ENCODE results near the gene OR6S1. TPM values are rescaled to one million over a fixed set of nuclear protein-coding genes. Genes with fewer than 3 reads are reported as not detected.

The OR6S1 gene
- not detected in 2 replicates for total RNA-seq (2014; rRNA removed; shearing (Covaris generic); ENCODE audit: low replicate concordance)

- Histone ChIP-seq H3K9me3 (no peaks in the 10 kb centered on the region), H3K36me3 (no peaks in the 10 kb centered on the region), H3K4me3 (no peak within 1 kb of the TSS), H3K27me3 (no peaks in the 10 kb centered on the region; the same call in 1 of the 2 replicates)
- no peak for DNase-seq
Measured at GRCh38 chr14:20641591-20641990, at the start of gene OR6S1. Gene OR6S1, minus strand, starts transcription at chr14:20641691. Its CDS starts 0 bp downstream, at chr14:20641691.

DNA sequence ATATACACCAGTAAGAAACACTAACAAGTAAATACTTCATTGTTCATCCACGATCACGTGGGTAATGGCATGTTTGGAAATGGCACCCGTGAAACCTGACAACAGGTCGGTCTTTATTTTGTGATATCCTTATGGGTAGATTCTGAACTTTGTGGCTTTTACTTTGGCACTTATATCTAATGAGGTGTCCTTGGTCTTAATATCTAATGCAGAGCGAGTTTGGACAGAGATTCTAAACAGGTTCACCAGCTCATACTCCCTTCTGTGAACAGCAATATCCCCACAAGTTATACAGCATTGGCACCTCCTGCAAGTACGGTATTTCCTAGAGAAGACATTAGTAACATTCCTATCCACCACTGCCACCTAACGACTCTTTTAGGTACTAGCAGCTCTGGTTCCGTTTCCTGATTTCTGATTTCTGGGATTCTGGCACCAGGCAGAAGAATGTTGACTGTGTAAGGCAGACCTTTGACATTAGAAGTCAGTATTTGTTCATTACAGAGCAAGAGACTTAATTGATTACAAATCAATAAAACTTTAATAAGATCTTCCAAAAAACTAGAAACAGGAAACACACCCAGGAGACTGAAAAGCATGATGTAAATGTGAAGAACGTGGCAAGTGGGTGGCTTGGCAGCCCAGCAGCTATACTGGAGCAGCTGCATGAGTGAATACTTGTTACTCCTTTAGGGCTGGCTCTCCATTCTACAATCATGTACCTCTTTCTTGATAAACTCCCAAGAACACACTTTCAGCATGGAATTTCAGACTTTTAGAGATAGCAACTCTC lies 49.6 kb upstream of the OR6S1 start:
- no peaks in the 10 kb centered on the region for H3K9me3 ChIP-seq
- H3K4me3 ChIP-seq, result no peak overlapping the region
- no peaks in the 10 kb centered on the region for H3K27me3 ChIP-seq
- peak; percentile 5 for DNase-seq
- H3K36me3 ChIP-seq, result no peaks in the 10 kb centered on the region

DNA sequence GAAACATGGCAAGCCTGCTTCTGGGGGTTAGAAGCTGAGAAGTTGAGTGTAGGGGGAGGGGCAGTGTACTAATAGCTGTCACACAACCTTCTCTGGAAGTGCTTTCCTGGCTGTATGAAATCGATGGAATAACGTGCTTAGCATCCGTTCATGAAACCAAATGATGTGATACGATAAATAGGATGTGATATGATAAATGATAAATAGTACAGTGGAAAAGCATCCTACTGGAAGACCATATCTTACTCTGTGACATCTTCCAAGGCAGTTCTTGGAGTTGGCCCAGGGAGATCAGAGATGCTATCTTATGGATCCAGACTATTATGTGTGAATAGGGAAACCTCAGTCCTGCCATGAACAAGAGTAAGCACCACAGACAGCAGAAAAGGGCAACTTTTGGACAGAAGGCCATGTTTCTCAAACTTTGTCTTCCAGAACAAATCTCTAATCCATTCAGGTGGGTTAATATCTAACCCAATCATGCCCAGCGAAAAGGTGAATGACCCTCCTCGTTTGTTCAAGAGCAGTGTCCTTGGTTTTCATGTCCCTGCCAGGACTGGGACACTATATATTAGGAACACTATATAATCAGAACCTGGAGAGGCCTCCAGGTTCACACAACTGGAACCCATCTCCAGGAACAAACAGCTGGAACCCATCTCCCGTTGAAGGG lies 46.8 kb upstream of the OR6S1 start, which contains the start of gene ANG:
TSS of gene ANG (plus strand) at position 598 of the 673 bp plus-strand sequence. CDS start 4,801 bp downstream, outside the sequence.
- Histone ChIP-seq H3K4me3 (no peak within 1 kb of the TSS), H3K27me3 (no peaks in the 10 kb centered on the region), H3K36me3 (no peaks in the 10 kb centered on the region), H3K9me3 (no peaks in the 10 kb centered on the region)
- no peak for DNase-seq

DNA sequence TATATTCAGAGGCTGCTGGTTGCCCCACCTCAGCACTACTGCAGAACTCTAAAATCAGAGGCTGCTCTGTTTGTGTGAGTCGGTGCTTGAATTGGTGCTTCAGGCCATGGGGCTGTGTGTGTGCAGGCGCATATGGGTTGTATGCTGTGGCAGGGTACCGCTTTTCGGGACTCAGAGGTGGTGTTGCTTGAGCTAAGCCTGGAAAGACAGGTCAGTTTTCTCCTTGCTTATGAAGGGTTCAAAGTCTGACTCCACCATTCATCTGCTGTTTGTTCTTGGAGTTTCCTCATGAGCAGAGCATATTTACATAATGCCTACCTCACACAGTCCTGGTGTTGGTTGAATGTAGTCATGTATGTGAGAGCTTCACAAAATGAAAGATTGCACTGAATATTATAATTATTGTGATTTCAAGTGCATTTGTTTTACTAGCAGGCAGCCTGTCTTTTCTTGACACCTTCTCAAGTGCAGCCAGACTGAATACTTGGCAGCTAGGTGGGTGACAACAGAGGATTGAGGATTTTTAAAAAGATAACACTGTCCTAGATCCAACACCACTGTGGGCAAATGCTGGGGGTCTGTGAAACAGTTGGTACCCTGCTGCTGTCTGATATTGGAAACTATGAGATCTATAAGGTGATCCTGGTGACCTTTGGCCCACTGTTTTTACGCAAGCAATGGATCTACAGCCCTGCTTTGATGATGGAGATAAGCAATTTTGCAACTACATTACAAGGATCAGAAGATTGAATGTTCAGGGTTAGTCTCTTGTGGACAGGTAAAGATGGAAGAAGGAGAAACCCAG lies 46.1 kb upstream of the OR6S1 start:
- H3K4me3 ChIP-seq, result no peak overlapping the region
- DNase-seq, result no peak
- H3K9me3 ChIP-seq, result no peaks in the 10 kb centered on the region
- no peaks in the 10 kb centered on the region for H3K36me3 ChIP-seq
- no peaks in the 10 kb centered on the region for H3K27me3 ChIP-seq

DNA sequence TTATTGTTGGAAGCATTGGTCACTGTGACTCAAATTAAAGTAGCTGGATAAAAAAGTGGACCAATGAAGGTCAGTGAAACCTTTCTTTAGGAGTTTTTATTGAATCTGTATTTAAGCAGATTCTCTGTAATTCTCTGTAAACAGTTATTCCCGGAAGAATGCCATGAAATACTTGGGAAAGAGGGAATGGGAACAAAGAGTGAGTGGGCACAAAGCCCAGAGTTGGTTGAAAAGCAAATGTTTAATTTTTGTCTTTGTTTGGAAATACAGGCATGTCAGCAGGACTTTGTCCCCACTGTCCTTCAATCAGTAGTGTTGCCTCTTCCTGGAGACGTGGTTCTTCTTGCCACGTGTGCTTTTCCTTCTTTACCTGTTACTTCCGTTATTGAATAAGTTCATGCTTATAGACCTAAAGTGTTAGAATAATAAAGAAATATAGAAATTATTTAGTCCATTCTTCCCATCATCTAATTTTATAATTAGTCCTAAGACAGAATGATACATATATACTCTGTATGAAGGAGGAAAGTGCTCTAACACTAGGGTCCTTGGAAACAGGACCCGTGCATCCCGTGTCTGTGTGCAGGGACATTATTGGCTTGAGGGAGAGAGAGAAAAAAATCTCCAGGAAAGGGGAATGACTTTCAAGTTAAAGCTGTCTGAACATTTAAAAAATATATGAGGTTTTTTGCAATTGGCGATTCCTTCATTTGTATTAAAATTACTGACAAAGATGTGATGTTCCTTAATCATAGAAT lies 45.1 kb upstream of the OR6S1 start:
- no peaks in the 10 kb centered on the region for H3K36me3 ChIP-seq
- no peak for DNase-seq
- 0 out of 2 replicates have a peak overlapping the region, but pooled peaks have one; percentile 6 for H3K4me3 ChIP-seq
- H3K27me3 ChIP-seq, result no peaks in the 10 kb centered on the region
- no peaks in the 10 kb centered on the region for H3K9me3 ChIP-seq

- DNase-seq, result peak; percentile 43
- H3K36me3 ChIP-seq, result no peaks in the 10 kb centered on the region
- H3K4me3 ChIP-seq, result peak overlapping the region; percentile 89
- H3K27me3 ChIP-seq, result no peaks in the 10 kb centered on the region
- no peaks in the 10 kb centered on the region for H3K9me3 ChIP-seq
Measured at GRCh38 chr14:20684662-20685456, 43.4 kb upstream of the OR6S1 start.

- peak; percentile 80 for DNase-seq
- H3K27me3 ChIP-seq, result no peaks in the 10 kb centered on the region
- no peaks in the 10 kb centered on the region for H3K36me3 ChIP-seq
- no peaks in the 10 kb centered on the region for H3K9me3 ChIP-seq
- peak within 1 kb of the TSS; percentile 89 for H3K4me3 ChIP-seq
Measured at GRCh38 chr14:20683891-20684661, 42.6 kb upstream of the OR6S1 start, which contains the start of gene RNASE4. Gene RNASE4, plus strand, starts transcription at chr14:20684560. Its CDS starts 14,812 bp downstream, at chr14:20699372.

GRCh38 chr14:20683125-20683890 lies 41.8 kb upstream of the OR6S1 start:
- Histone ChIP-seq H3K36me3 (no peaks in the 10 kb centered on the region), H3K27me3 (no peaks in the 10 kb centered on the region), H3K9me3 (no peaks in the 10 kb centered on the region), H3K4me3 (peak overlapping the region; percentile 89)
- peak; percentile 75 for DNase-seq

DNA sequence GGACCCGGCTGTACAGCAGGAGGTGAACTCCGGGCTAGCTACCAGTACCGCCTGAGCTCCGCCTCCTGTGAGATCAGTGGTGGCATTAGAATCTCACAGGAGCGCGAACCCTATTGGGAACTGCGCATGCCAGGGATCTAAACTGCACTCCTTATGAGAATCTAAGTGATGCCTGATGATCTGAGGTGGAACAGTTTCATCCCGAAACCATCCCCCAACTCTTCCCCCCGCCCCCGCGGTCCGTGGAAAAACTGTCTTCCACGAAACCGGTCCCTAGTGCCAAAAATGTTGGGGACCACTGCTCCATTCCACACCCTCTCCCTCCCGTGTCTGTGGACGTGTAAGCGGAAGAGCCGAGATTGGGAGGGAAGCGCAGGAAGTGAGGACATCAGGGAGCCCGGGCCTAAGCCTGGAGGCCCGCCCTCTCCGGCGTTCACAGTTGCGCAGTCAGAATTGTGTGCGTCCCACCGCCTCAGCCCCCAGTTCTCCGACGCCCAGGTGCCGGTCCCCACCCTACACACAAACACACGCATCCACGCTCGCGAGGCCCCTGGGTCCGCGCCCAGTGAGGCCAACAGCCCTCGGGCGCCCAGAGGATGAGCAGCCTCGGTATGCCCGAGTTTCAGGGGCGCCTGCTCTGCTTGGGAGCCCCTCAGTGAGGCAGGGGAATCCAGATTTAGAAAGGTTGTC lies 41.1 kb upstream of the OR6S1 start:
- H3K36me3 ChIP-seq, result no peaks in the 10 kb centered on the region
- H3K27me3 ChIP-seq, result no peaks in the 10 kb centered on the region
- H3K9me3 ChIP-seq, result no peaks in the 10 kb centered on the region
- peak overlapping the region; percentile 89 for H3K4me3 ChIP-seq
- DNase-seq, result peak; percentile 83

- DNase-seq, result no peak
- H3K4me3 ChIP-seq, result peak overlapping the region; percentile 89
- no peaks in the 10 kb centered on the region for H3K36me3 ChIP-seq
- no peaks in the 10 kb centered on the region for H3K9me3 ChIP-seq
- H3K27me3 ChIP-seq, result no peaks in the 10 kb centered on the region
Measured at GRCh38 chr14:20682127-20682434, 40.6 kb upstream of the OR6S1 start.

GRCh38 chr14:20681348-20682126 lies 40.0 kb upstream of the OR6S1 start:
- peak; percentile 61 for DNase-seq
- peak overlapping the region; percentile 89 for H3K4me3 ChIP-seq
- H3K9me3 ChIP-seq, result no peaks in the 10 kb centered on the region
- H3K27me3 ChIP-seq, result no peaks in the 10 kb centered on the region
- H3K36me3 ChIP-seq, result no peaks in the 10 kb centered on the region

DNA sequence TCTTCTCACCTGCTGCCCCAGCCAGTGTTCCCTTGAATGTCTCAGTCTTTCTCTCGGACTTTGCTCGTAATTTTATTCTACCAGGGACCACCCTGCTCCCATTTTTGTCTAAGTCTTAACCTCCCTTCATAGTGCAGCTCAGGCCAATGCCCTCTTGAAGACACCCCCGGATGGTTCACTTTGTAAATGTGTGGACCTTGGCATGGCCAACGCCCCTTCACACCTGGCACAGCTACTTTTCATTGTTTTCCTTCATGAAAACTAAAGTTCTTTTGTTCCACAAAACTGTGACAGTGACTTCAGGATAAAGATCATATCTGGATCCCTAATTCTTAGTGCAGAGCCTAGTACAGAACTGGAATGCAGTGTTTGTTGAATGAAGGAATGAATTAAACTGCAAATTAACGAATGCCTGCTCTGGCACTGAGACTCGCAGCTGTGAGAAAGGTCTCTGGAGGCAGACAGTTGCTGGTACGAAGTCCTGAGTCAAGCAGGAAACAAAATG lies 39.4 kb upstream of the OR6S1 start:
- H3K27me3 ChIP-seq, result no peaks in the 10 kb centered on the region
- H3K4me3 ChIP-seq, result peak overlapping the region; percentile 89
- no peaks in the 10 kb centered on the region for H3K36me3 ChIP-seq
- H3K9me3 ChIP-seq, result no peaks in the 10 kb centered on the region
- peak; percentile 51 for DNase-seq

DNA sequence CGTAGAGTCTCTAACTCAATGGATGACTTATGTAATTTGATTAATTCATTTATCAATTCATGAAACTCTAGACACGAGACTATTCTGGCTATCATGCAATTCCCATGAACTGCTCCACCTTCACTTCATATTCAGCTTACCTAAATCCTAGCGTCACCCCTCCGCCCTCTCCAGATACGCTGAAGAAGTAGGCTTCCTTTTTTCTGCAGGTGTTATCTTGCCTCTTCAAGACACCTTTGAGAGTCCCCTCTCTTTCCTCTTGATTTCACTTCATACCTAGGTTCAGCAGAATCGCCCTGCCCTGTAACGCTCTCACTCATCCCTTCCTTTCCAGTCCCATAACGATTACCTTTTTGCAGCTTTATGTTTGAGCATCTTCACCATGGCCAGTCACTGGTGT lies 38.9 kb upstream of the OR6S1 start:
- H3K36me3 ChIP-seq, result no peaks in the 10 kb centered on the region
- no peaks in the 10 kb centered on the region for H3K27me3 ChIP-seq
- no peak for DNase-seq
- H3K9me3 ChIP-seq, result no peaks in the 10 kb centered on the region
- H3K4me3 ChIP-seq, result no peak overlapping the region
